NCI-H82 (cell line): ENCODE results near the gene CD34.
"Not testable (repeated sequence)": the region's sequence is repeated elsewhere in the genome, so short reads cannot be mapped to it uniquely, and the experiment has no call there.

Experiments used
- DNase-seq: peaks from one replicate; lab custom pipeline; 2025; lab: John Stamatoyannopoulos, UW

CD34 gene

DNA sequence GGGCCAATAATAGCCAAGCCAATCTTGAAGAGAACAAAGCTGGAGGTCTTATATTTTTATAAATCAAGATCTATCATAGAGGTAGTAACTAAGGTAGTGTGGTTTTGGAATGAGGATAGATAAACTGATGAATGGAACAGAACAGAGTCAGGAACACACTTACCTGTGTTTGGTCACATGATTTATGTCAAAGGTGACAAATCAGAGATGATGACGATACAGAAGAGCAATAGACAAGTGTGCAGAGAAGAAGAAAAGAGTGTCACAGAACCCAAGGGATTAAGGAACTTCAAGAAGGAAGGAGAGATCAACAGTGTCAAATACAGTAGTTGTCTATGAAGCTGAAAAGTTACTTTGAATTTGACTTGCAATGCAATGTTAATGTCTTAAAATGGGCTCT, 16.1 kb upstream of the CD34 start:
- no peak for DNase-seq

DNA sequence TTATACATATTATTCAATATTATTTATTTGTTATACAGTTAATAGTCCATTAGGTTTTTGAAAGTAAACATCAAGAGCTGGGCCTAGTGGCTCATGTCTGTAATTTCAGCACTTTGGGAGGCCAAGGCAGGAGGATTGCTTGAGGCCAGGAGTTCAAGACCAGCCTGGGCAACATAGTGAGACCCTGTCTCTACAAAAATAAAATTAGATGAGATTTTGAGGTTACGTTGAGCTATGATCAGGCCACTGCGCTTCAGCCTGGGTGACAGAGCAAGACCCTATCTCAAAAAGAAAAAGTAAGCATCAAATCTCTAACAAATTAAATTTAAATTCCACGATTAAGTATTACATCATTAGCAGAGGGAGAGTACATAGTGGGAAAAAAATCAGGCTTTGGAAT, 15.0 kb upstream of the CD34 start:
- not testable (repeated sequence) for DNase-seq

DNA sequence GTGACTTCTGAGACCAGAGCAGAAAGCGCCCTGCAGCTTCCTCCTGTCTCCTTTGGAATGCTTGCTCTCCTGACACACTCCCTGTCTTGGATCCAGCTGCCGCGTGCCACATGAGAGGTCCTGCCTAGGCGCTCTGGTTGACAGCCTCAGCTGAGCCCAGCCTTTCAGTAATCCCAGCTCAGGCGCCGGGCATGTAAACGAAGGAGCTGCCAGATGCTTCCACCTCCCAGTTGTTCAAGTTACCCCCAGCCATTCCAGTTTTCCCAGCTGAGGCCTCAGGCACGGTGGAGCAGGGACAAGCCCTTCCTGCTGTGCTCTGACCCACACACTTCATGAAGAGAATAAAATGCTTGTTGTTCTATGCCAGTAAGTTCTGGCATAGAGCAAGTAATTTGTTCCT, 14.3 kb upstream of the CD34 start:
- DNase-seq: peak; percentile 90

DNA sequence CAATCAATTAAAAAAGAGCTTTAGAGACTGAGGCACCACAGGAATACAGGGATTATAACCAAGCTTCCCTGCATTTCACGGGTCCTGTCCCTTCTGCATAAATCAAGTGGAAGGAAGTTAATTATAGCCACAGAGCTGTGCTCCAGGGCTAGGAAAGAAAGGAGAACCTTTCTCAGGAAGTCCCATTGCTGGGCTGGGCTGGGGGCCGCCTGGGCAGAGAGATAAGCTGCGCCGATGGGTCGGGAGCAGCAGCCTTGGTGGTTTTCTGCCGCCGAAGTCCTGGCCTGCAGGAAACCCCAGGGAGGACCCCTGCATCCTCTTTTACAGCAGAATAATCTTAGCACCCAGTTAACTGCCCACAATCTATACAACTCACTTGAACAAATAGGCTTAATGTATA, 12.6 kb upstream of the CD34 start:
- peak; percentile 35 for DNase-seq

DNA sequence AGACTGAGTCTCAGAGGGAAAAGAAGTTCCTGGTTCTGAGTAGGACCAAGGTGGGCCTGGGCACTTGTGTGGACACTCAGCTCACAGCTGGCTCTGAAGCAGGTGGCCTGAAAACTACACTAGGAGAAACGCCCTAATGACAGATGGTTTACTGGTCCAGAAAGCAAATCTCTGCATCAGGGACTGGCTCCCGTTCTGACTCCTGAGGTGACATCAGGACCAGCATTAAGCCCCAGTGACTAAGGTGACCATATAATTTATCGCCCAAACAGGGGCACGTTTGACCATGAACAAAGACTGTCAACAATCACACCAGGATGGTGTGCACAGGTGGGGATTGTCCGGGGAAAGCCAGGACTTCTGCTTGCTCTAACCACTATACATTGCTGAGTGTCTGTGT, 12.2 kb upstream of the CD34 start:
- DNase-seq: peak; percentile 61

DNA sequence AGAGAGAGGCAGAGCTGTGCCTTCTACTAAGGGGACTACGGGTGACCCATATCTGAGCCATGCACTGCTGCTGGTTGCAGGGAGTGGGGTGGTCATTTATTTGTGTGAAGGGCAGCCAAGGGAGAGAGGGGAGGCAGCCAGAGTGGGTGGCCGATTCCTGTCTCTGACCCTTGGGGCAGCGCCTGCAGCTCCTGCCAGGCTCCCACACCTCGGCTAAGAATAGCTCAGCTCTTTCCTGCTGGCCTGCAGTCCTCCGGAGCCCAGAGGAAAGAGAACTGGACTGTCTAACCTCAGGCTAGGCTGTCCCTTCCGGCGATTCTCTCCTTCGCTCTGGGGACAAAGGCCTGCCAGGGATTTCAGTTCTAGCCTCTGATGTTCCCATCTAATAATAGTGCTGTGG, 11.6 kb upstream of the CD34 start:
- DNase-seq: no peak

DNA sequence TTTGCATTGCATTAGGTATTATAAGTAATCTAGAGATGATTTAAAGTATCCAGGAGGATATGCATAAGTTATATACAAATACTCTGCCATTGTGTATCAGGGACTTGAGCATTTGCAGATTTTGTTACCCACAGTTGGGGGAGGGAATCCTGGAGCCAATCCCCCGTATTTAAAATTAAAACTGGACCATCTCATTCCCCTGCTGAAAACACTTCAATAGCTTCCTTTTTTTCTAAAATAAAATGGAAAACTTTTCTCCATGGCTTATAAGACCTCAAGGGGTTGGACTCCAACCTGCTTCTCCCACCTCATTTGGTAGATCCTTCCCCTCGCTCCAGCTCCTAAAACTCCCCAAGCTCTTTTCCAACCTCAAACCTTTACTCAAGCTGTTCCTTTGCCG, 10.4 kb upstream of the CD34 start:
- DNase-seq: no peak

DNA sequence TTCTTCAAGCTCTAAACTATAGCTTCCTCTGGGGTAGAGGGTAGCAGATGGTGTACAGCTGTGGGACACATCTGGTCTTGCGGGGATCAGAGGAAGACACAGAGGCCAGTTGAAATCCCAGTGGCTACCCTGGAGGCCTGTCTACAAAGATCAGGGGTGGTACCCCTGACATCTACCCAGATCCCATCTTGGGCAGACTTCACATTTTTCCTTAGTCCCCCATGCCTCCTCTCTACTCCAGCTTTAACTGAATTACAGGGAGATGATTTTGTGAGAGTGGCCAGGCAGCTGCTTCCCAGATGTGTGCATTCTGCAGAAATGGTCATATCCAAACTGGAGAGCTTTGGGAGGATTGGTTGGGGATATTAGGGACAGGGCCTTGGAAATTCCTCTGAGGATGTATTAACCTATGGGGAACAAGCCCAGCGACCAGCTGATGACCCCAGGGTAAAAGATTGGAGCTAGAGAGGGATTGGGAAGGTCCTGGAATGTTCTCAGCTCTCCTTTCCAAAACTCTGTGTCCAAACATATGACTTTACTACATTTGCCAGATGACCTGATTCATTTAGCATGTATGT, 9.6 kb upstream of the CD34 start:
- no peak for DNase-seq

DNA sequence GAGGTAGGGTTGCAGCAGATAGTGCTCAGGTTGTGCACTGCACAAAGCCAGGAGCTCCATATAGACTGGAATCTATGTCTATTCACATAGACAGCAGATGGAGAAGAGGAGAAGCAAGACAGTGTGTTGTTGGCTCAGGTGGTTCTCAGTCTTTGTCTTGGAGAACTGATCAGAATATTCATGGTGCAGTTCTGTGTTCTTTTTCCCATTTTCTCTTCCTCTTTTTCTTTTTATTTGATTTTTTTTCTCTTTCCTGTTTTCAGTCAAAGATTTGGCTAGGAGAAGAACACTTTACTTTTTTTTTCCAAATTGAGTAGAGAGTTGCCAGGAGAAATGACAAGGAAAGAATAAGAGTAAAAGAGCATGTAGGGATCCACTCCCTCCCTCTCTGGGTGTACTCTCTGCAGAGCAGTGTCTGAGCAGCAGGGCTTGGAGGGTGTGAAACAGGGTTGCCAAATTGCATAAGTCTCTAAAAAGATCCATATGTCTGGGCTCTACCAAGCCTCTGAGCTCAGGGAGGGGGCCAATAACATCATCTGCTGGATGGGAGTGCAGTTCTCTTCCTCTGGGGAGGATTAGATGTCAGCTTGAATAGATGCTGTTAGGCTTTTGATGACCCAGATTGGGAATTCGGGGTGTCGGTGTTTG, 8.7 kb upstream of the CD34 start:
- no peak for DNase-seq

DNA sequence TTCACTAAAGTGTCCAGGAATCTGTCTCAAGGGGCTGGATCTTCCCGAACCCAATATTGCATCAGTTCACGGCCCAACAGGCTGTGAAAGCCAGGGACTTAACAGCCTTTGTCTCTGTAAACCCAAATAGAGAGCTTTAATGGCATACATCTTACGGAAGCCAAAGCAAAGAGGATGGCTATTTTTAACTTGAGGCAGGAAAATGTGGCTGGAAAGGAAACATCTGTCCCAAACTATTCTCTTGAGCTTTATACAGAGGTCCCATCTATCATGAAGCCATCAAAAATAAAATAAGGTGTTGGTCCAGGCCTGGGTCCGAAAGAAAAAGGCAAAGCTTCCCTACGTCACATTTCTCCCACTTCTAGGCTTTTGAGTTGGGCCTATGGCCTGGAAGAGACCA, 7.7 kb upstream of the CD34 start:
- DNase-seq: no peak

DNA sequence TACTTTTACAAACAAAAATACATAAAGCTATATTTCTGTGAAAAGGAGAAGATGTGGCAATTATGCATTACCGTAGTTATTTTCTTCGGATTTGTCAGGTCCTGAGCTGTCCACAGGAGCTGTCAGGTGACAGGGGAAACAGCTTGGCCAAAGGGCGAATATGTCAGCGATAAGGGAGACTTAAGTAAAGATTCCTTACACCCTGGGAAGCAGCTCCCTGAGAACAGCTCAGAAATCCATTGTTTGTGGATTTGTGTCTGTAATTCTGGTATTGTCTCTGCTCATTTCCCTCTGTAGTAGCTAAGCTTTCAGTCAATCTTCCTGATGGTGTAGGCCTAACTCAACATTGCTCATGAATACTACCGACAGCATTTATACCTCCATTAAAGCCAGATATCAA, 7.1 kb upstream of the CD34 start:
- DNase-seq: no peak

DNA sequence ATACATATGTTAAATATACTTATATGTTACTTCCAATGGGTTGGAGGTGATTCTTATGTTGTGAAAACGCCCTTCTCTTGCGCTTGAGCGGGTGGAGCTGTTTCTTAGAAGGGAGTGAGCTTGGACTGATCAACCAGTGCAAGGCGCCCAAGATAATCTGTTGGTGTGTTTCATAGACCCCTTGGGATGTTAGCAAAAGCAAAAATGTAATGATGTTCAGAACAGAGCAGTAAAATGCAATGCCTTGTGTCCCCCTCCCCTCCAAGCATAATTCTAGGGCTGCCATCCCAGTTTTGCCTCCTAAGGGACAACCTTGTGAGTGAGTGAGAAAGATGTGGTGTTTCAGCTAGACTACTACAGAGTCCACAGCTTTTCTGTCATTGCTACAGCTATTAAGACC, 6.2 kb upstream of the CD34 start:
- no peak for DNase-seq

DNA sequence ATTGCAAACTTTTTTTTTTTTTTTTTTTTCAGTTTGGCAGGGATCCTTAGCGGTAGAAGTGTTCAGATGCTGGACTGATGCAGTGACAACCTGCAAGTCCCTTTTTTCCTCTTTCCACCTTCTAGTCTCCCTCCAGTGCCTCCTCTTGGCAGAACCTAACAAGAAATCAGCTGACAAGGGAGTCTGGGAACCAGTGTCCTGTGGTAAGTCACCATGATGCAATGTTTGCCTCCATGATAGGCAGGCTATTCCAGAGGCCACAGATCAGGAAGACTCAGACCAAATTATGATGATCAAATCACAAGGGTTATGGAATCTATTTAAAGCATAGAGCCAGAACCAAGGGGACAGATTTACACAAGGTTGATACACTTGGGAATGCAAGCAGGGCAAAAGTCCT, 3.0 kb upstream of the CD34 start:
- DNase-seq: no peak

DNA sequence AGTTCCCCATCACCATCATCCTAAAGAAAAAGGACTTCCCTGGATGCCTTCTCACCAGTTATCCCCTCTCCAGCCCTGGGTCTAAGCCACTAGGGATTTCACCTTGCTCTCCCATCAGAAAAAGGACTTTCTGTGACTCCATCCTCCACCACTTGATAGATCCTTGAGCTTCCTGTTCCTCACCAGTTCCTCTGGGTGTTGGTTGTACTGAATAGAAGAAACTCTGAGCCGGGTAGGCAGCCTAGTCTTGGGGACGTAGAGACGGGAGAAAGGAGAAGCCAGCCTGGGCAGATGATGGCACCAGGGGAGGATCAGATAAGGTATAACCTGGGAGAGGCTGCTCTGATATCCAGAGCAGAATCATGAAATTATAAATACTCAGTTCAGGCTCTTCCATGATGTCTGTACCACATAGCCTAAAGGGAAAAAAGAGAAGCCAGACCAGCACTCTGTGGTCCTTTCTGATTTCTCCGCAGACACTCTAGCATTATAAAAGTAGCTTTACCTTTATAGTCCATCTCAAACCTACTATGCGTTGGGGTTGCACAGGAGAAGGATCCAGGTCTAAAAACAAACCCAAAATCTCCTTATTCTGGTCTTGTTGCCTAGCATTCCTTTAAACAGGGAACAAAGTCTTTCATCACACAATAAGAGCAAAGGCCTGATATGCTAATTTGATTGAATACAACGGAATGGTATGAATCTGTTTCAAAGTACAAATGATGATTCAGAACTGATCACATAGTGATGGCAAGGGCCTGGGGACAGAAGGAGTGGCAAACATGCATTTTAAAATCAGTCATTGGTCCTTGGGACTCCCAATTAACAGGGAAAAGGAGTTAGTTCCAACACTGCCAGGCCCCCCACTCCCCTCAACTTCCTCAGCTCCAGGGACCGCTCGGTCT, 1.2 kb upstream of the CD34 start:
- no peak for DNase-seq

DNA sequence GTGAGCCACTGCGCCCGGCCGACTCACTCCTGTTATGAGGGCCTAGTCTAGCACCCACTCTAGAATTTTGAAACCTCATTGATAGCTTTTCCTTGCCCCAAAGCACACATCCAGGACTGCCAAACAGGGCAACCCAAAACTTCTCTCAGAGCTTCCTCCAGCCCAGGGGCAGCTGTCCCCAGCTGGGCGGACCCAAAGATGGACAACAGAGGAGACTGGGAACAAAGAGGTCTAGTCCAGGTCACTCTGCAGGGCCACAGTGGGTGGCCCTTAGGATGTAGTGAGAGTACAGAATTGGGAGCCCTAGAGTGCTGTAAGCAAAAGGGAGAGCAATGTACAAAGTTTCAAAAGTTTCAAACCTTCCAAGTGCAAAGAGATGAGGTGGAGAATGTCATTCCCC, 1.2 kb downstream of the CD34 start:
- DNase-seq: no peak

DNA sequence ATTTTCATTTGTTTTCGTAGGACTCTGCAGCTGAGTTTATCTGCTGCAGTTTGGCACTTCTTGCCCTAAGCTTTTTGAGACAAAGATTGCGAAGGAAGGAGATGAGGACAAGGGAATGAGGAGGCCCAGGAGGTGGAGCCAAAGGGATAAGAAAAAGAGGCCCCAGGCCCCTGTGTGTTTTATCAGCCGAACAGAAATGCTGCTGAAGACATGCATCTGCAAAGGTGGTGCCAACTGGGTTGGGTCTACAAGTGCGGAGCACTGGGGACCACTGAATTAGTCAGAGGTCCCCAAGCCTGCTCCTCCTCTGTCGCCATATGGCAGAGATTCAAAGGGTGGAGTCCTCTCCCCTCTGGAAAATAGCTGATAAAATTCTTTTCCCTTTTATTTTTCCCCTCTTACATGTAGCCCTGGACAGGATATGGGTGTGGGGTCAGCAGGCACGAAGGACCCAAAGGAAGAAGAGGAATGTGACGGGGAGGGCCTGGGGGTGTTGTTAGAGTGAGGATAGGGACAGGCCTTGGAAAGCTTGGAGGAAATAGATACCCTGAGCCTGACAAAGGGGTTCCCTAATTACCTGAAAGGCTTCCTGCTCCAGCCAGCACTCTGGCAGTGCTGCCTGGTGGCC, 2.7 kb downstream of the CD34 start:
- DNase-seq: no peak

DNA sequence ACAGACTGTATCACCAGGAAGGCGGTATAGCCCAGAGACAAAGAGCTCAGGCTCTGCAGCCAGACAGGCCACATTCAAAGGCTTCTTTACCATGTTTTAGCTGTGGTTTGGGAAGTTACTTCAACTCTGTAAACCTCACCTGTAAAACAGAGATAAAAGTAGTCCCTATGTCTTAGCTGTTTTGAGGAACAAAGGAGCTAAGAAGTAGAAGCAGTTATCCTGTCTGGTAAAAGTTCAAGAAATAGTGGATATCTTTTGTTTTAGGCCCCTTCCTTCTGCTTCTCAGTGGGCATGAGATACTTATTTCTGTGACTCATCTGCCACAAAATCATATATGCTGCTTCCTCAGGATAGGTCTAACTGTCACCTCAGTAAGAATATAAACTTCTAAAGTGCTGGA, 6.5 kb downstream of the CD34 start:
- no peak for DNase-seq

DNA sequence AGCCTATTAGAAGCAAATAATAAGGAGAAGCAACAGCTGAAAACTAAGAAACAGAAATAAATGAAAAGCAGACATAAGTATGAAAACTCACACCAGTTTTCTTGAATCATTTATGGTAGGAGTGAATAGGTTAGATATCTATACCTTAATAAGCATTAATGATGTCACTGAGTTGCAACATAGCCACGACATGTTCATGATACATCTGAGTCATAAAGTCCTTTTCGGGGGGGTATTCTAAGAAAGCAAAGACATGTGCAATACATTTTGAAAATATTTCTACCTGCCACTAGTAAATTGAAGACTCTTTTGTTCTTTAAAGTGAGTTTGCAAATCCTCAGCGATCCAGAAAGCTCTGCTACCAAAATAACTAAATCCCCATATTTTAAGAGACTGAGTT, 7.2 kb downstream of the CD34 start:
- DNase-seq: no peak

DNA sequence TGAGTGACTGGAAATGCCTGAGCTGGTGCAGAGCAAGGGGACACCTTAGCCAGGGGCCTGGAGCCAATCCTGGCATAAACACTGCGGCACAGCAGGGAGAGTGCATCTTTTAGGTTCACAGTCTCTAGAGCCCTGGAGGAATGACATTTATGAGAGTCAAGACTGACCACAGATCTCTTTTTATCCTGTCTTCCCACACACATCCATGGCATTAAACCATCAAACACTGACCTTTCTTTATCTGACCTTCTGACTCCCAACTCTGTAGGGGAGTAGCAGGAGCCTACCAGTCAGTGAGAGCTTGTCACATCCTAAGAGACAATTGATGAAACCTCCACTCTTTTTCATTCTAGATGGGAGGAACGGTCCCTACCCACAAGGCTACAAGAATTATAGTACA, 7.9 kb downstream of the CD34 start:
- DNase-seq: no peak

DNA sequence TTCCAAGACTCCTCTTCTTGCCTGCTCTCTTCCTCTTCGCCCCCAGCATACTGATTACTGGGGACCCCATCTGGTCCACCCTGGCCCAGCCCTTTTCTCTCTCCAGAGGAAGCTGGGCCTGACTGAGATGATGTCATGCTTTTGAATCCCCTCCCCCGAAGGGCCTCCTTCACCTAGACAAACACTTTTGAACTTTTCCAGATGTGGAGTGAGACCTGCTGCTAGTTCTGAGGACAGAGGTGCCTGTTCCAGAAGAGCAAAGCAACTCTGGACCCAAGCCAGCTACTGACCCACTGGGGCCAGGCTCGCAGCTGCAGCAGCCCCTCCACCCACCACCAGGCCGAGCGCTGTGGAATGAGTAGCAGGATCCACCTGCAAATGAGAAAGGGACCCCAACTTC, 8.4 kb downstream of the CD34 start:
- no peak for DNase-seq

DNA sequence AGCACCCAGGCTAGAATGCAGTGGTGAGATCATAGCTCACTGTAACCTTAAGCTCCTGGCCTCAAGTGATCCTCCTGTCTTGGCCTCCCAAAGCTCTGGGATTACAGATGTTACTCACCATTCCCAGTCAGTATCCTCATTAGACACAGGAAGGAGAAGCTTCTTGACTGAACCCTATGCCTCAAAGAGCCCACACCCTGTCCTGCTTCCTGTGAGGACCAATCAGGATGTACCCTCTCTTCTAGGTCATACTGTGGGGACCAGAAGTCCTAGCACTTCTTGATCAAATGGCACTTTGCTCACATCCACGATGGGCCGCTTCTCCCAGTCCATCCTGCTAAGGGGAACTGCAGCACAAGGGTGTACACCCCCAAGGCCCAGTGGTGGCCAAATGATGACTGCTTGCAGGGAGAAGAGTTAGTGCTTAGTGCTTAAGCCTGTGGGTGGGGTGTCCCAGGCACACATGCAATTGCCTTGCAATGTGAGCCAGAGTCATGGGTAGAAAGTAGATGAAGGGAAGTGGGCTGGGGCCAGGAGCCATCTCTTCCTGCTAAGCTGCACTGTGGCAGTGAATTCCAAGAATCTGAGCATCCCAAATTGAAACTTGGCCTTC, 9.8 kb downstream of the CD34 start:
- no peak for DNase-seq

DNA sequence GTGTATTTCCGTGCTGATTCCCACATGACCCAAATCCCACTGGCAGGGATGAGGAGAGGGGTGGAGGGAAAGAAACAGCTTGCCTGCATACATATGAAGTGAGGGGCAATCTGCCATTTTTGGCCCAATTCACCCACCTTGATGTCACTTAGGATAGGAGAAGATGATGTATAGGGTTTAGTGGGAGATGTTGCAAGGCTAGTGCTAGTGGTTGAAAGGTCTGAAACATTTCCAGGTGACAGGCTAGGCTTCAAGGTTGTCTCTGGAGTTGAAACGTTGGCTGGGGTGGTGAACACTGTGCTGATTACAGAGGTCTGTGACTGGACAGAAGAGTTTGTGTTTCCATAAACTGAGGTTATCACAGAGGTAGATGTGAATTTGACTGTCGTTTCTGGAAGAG, 12.1 kb downstream of the CD34 start:
- DNase-seq: no peak

DNA sequence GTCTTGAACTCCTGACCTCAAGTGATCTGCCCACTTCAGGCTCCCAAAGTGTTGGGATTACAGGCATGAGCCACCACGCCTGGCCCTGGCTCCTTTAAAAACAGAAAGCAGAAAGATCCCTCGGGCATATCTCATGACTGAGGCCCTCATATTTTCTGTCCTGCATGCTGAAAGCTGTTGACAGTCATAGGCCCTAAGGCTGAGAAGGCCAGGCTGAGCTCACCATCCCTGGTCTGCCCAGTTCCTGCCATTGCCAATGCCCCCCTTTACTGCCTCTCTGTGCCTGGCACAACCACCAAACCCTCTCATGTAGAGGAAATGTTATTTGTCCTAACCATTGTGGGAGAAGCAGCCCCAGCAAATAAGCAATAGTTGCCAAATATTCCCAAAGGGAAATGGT, 12.7 kb downstream of the CD34 start:
- DNase-seq: no peak
